Caco-2 (cell line): ENCODE data around the gene TBC1D24. TPM values are rescaled to one million over a fixed set of nuclear protein-coding genes. Genes with fewer than 3 reads are reported as not detected.

Source experiments
- BruUV-seq: library from RNA; stranded (reverse); fragments of 400-500 nt; replicated peaks from 2 replicates; lab custom pipeline; 2021; lab: Mats Ljungman, UMichigan
- CTCF ChIA-PET: fragments of 300-600 bp; sonication (Branson Sonifier 250); formaldehyde crosslinking; loops from one replicate; lab custom pipeline; 2022; ENCODE audit warnings: antibody characterized with exemption; lab: Charles Lee
- POLR2A ChIA-PET: fragments of 300-600 bp; sonication (Branson Sonifier 250); formaldehyde crosslinking; loops from one replicate; lab custom pipeline; 2022; ENCODE audit warnings: antibody characterized with exemption; lab: Charles Lee
- DNase-seq, 2 experiments: peaks; one replicate each; pipeline versions ENCODE4 v3.0.0 to v3.0.0-alpha.2; 2020 to 2022
- H3K27me3 ChIP-seq: replicated peaks from 2 replicates; pipeline ENCODE4 v1.6.0; 2011; ENCODE audit warnings: low read length; ENCODE audit not compliant: control insufficient read depth, insufficient read depth
- H3K36me3 ChIP-seq: 2 replicates; pipeline ENCODE4 v1.5.1; 2011; ENCODE audit warnings: low read length; ENCODE audit not compliant: control insufficient read depth, insufficient read depth
- H3K4me1 ChIP-seq: fragments of 250-450 bp; sonication (Bioruptor Pico); 2 replicates; pipeline ENCODE4 v1.5.1; 2020; ENCODE audit warnings: mild to moderate bottlenecking
- H3K4me3 ChIP-seq: 2 replicates; pipeline ENCODE4 v1.5.1; 2011; ENCODE audit warnings: low read depth, mild to moderate bottlenecking, control low read depth, low read length
- H3K9me3 ChIP-seq: fragments of 250-450 bp; sonication (Bioruptor Pico); 2 replicates; pipeline ENCODE4 v1.5.1; 2020; ENCODE audit warnings: mild to moderate bottlenecking, moderate library complexity
- H3K27ac Mint-ChIP-seq: one replicate; pipeline ENCODE4 v1.8.0; 2022; ENCODE audit warnings: mixed read lengths; ENCODE audit not compliant: unreplicated experiment
- H3K27me3 Mint-ChIP-seq: one replicate; pipeline ENCODE4 v1.8.0; 2022; ENCODE audit warnings: mixed read lengths; ENCODE audit not compliant: insufficient read depth, unreplicated experiment
- H3K36me3 Mint-ChIP-seq: one replicate; pipeline ENCODE4 v1.8.0; 2022; ENCODE audit warnings: mild to moderate bottlenecking, mixed read lengths; ENCODE audit not compliant: insufficient read depth, unreplicated experiment
- H3K4me1 Mint-ChIP-seq: one replicate; pipeline ENCODE4 v1.8.0; 2022; ENCODE audit warnings: low read depth, mixed read lengths; ENCODE audit not compliant: unreplicated experiment
- H3K4me3 Mint-ChIP-seq: one replicate; pipeline ENCODE4 v1.8.0; 2022; ENCODE audit warnings: mild to moderate bottlenecking, moderate library complexity, mixed read lengths; ENCODE audit not compliant: unreplicated experiment
- H3K9me3 Mint-ChIP-seq: one replicate; pipeline ENCODE4 v1.8.0; 2022; ENCODE audit warnings: mixed read lengths; ENCODE audit not compliant: unreplicated experiment
- CTCF ChIP-seq, 2 experiments: fragments of 200-600 bp in 1 of 2; IDR thresholded peaks; 1 replicate in 1 of 2; 2 replicates in 1 of 2; pipeline versions ENCODE4 v1.5.1 to v1.8.0; 2011 to 2022; ENCODE audit warnings: antibody characterized with exemption in 1 of 2, control low read depth in 1 of 2, inconsistent platforms in 1 of 2, low read depth in 1 of 2, low read length in 1 of 2, mild to moderate bottlenecking in 1 of 2, moderate library complexity in 1 of 2; ENCODE audit not compliant: insufficient read depth in 1 of 2, severe bottlenecking in 1 of 2, unreplicated experiment in 1 of 2
- intact Hi-C: fragments of 100-400 bp; cut with micrococcal nuclease; formaldehyde crosslinking; loops from one replicate; pipeline ENCODE4 v1.10.0; 2022; ENCODE audit not compliant: unreplicated experiment
- total RNA-seq: library from RNA; stranded (reverse); gene quantifications from 2 replicates; pipeline ENCODE4 v1.2.3, GENCODE V29; 2022

Gene TBC1D24
- total RNA-seq, 1 experiment from 2014 or later, result 20.8 TPM

DNA sequence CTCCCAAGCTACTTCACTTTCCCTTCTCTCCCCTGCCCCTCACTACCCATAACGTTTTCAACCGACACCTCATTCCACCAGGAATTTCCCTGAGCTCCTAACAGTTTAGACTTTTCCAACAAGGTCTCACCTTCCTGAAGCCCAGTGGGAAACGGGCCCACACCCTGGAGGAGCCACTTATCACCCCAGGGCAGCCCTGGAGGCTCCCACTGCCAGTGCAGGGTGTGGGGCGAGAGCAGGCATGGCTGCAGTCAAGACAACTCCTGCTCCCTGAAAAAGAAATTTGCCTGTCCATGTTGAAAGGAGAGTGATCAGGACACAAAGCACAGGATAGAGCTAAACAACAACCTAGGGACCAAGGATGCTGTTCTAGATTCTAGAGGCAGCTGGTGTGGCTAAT lies 47.4 kb upstream of the TBC1D24 start:
- no peaks in the 10 kb centered on the region for H3K36me3 ChIP-seq
- H3K4me1 ChIP-seq, result peaks cover 15% of the 10 kb centered on the region
- Mint-ChIP-seq H3K36me3 (peaks cover 35% of the 10 kb centered on the region), H3K4me3 (peak overlapping the region; percentile 90), H3K27me3 (no peaks in the 10 kb centered on the region), H3K4me1 (peaks cover 21% of the 10 kb centered on the region), H3K27ac (peak overlapping the region; percentile 92), H3K9me3 (no peaks in the 10 kb centered on the region)
- no peaks in the 10 kb centered on the region for H3K27me3 ChIP-seq
- CTCF ChIA-PET, result interaction anchor here (0.8 to 1.3 kb wide), 2 partner anchors 74 to 99 kb away, joined by 3 to 4 read pairs; no protein-coding TSS in a partner anchor
- intact Hi-C loops, result loop anchor here (10.0 kb wide), 1 partner anchor 163 kb away; the partner anchor contains the start of gene RNPS1
- BruUV-seq, result no TSS peak
- peak in 1 of 2 experiments; percentile 17 for DNase-seq
- H3K4me3 ChIP-seq, result no peak overlapping the region
- H3K9me3 ChIP-seq, result no peaks in the 10 kb centered on the region
- POLR2A ChIA-PET, result no interaction called here
- no peak for TF ChIP-seq CTCF (IDR thresholded peaks at IDR 0.05; ENCODE audit: insufficient read depth in 1 of 2, low read depth in 1 of 2, low read length in 1 of 2, severe bottlenecking in 1 of 2, unreplicated experiment in 1 of 2)

DNA sequence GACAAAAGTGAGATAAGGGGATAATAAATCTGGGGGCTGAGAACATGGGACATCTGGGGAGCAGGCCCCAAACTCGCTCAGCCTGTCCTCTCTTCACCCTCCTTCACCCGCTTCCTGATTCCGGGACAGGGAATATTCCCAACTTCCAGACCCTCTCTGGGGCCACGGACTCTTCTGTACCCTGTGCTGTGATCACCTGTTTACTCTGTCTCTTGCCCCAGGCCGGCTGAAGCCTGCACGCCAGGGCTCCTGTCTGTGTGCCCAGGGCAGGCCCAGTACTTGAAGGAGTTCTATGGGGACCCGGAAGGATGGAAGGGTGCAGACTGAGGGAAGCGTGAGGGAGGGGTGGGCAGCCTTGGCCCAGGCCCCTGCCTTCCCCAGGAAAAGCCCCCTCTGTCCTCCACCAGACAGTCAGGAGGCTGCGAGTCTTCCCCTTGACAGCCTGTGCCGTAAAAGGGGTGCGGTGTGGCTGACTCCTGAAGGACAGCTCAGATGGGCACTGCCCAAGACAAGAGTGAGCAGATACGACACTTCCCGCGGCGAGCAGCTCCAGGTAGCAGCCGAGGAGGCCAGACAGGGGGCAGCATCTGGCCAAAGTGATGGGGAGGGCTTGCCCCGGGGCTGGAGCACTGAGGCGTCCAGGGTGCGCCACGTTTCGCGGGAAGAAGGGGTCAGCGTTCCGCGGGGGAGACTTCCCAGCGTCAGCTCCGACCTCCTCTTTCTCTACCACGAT lies 46.7 kb upstream of the TBC1D24 start:
- Histone ChIP-seq H3K4me3 (peak overlapping the region; percentile 70), H3K36me3 (no peaks in the 10 kb centered on the region; the same call in 1 of the 2 replicates), H3K27me3 (no peaks in the 10 kb centered on the region), H3K4me1 (peaks cover 15% of the 10 kb centered on the region), H3K9me3 (no peaks in the 10 kb centered on the region)
- Mint-ChIP-seq H3K36me3 (peaks cover 42% of the 10 kb centered on the region), H3K27me3 (no peaks in the 10 kb centered on the region), H3K4me3 (peak overlapping the region; percentile 90), H3K27ac (peak overlapping the region; percentile 92), H3K9me3 (no peaks in the 10 kb centered on the region), H3K4me1 (peaks cover 21% of the 10 kb centered on the region)
- intact Hi-C loops, result loop anchor here (2.0 to 10.0 kb wide), 2 partner anchors 87 to 163 kb away; partner anchors contain the start of genes ABCA3 and RNPS1
- peak; percentile 70 to 75 for DNase-seq
- peak in 1 of 2 experiments; percentile 41 for TF ChIP-seq CTCF (IDR thresholded peaks at IDR 0.05; ENCODE audit: insufficient read depth in 1 of 2, low read depth in 1 of 2, low read length in 1 of 2, severe bottlenecking in 1 of 2, unreplicated experiment in 1 of 2)
- BruUV-seq, result TSS peak; percentile 85
- POLR2A ChIA-PET, result interaction anchor here (0.6 kb wide), 2 partner anchors 46 to 1667 kb away, joined by 3 to 5 read pairs; no protein-coding TSS in a partner anchor
- CTCF ChIA-PET, result interaction anchor here (0.6 to 1.3 kb wide), 5 partner anchors 10 to 100 kb away, joined by 3 to 4 read pairs (median 3); no protein-coding TSS in a partner anchor

DNA sequence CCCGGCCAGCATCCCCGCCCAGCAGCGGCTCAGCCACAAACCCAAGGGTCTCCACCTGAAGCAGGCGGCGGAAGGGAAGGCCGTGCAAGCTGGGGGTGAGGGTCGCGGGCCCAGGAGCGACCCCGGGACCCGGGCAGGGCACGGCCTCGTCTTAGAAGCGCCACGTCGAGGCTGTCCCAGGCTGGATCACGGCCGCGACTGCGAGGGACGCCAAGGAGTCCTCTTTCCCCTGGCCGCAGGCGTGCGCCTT lies 46.2 kb upstream of the TBC1D24 start:
- ChIA-PET CTCF (interaction anchor here (0.6 to 1.3 kb wide), 3 partner anchors 11 to 73 kb away, joined by 3 to 4 read pairs (median 4); no protein-coding TSS in a partner anchor), POLR2A (interaction anchor here (0.6 kb wide), 1 partner anchor 1668 kb away, joined by 5 read pairs; no protein-coding TSS in a partner anchor)
- Mint-ChIP-seq H3K4me3 (peak overlapping the region; percentile 90), H3K27ac (peak overlapping the region; percentile 92), H3K9me3 (no peaks in the 10 kb centered on the region), H3K36me3 (peaks cover 47% of the 10 kb centered on the region), H3K27me3 (no peaks in the 10 kb centered on the region), H3K4me1 (peaks cover 21% of the 10 kb centered on the region)
- no peak for TF ChIP-seq CTCF (IDR thresholded peaks at IDR 0.05; ENCODE audit: insufficient read depth in 1 of 2, low read depth in 1 of 2, low read length in 1 of 2, severe bottlenecking in 1 of 2, unreplicated experiment in 1 of 2)
- intact Hi-C loops, result loop anchor here (2.0 to 10.0 kb wide), 2 partner anchors 88 to 164 kb away; partner anchors contain the start of genes ABCA3 and RNPS1
- H3K4me1 ChIP-seq, result peaks cover 15% of the 10 kb centered on the region
- peak overlapping the region; percentile 70 for H3K4me3 ChIP-seq
- H3K36me3 ChIP-seq, result no peaks in the 10 kb centered on the region; the same call in 1 of the 2 replicates
- no peak for DNase-seq
- no peaks in the 10 kb centered on the region for H3K9me3 ChIP-seq
- no peaks in the 10 kb centered on the region for H3K27me3 ChIP-seq
- BruUV-seq, result no TSS peak
